B cell (primary cell): ENCODE data around the gene GALNT10. TPM values are rescaled to one million over a fixed set of nuclear protein-coding genes. Genes with fewer than 3 reads are reported as not detected.

ENCODE experiments used
- ATAC-seq: fragments of 200-7000 bp; cut with Tn5 transposase; one replicate; pipeline ENCODE4 v1.10.0; 2021; ENCODE audit warnings: low read depth, mild to moderate bottlenecking, moderate number of reproducible peaks, moderate library complexity
- CTCF ChIA-PET: fragments of 350-600 bp; sonication (Branson Sonifier 250); formaldehyde crosslinking; loops from one replicate; lab custom pipeline; 2021; ENCODE audit warnings: antibody characterized with exemption, inconsistent platforms; lab: Charles Lee
- POLR2A ChIA-PET: fragments of 350-600 bp; sonication (Branson Sonifier 250); formaldehyde crosslinking; loops from one replicate; lab custom pipeline; 2021; ENCODE audit warnings: antibody characterized with exemption; lab: Charles Lee
- DNase-seq: peaks from one replicate; pipeline ENCODE4 v3.0.0; 2013
- H2AFZ ChIP-seq: 2 replicates; pipeline ENCODE4 v1.6.1; 2012; ENCODE audit warnings: mild to moderate bottlenecking, low read depth, low read length; ENCODE audit not compliant: insufficient read depth, poor library complexity, severe bottlenecking
- H3K27ac ChIP-seq, 2 donors: 1 replicate in 1 of 2; 2 replicates in 1 of 2; pipeline ENCODE4 v1.5.1; 2012 to 2013; ENCODE audit warnings: low read length in 2 of 2, mild to moderate bottlenecking in 2 of 2, moderate library complexity in 1 of 2
- H3K27me3 ChIP-seq, 4 experiments: fragments of 200-600 bp in 1 of 4; sonication (generic) in 1 of 4; replicated peaks in 1 of 4; 1 replicate in 2 of 4; 2 replicates in 2 of 4; pipeline versions ENCODE4 v1.6.1 to v1.7.0; 2013 to 2016; ENCODE audit warnings: low read length in 3 of 4, mild to moderate bottlenecking in 2 of 4, mixed read lengths in 1 of 4, moderate library complexity in 1 of 4; ENCODE audit not compliant: insufficient read depth in 4 of 4, control insufficient read depth in 3 of 4; ENCODE audit errors: control extremely low read depth in 1 of 4
- H3K36me3 ChIP-seq, 2 experiments: replicated peaks in 1 of 2; 1 replicate in 1 of 2; 2 replicates in 1 of 2; pipeline versions ENCODE4 v1.6.1 to v1.7.1; 2013; ENCODE audit warnings: low read length in 1 of 2; ENCODE audit not compliant: insufficient read depth in 2 of 2, control insufficient read depth in 1 of 2; ENCODE audit errors: control extremely low read depth in 1 of 2, extremely low read depth in 1 of 2
- H3K4me1 ChIP-seq, 2 donors: fragments of 200-600 bp in 1 of 2; sonication (generic) in 1 of 2; 1 replicate in 1 of 2; 2 replicates in 1 of 2; pipeline versions ENCODE4 v1.5.1 to v1.6.1; 2013 to 2017; ENCODE audit warnings: low read length in 2 of 2; ENCODE audit not compliant: control insufficient read depth in 2 of 2, insufficient read depth in 2 of 2
- H3K4me2 ChIP-seq: replicated peaks from 2 replicates; pipeline ENCODE3; 2012; ENCODE audit warnings: mild to moderate bottlenecking, low read depth, low read length; ENCODE audit not compliant: poor library complexity, severe bottlenecking
- H3K4me3 ChIP-seq, 5 experiments: fragments of 200-600 bp in 1 of 5; sonication (generic) in 1 of 5; 1 replicate in 3 of 5; 2 replicates in 2 of 5; pipeline versions ENCODE4 v1.5.1 to v1.7.0; 2011 to 2016; ENCODE audit warnings: low read length in 4 of 5, mild to moderate bottlenecking in 4 of 5, low read depth in 2 of 5, control low read depth in 1 of 5, moderate library complexity in 1 of 5; ENCODE audit not compliant: insufficient read depth in 1 of 5; ENCODE audit errors: control extremely low read depth in 1 of 5, extremely low read depth in 1 of 5
- H3K79me2 ChIP-seq: fragments of 200-600 bp; sonication (generic); one replicate; pipeline ENCODE4 v1.6.0; 2016; ENCODE audit warnings: low read length; ENCODE audit not compliant: control insufficient read depth, insufficient read depth
- H3K9ac ChIP-seq: fragments of 200-600 bp; sonication (generic); 2 replicates; pipeline ENCODE4 v1.6.1; 2017; ENCODE audit warnings: mild to moderate bottlenecking, low read length, moderate library complexity
- H3K9me3 ChIP-seq, 3 donors: one replicate each; pipeline versions ENCODE4 v1.6.1 to v1.7.1; 2013; ENCODE audit warnings: low read length in 2 of 3; ENCODE audit not compliant: control insufficient read depth in 2 of 3, insufficient read depth in 1 of 3; ENCODE audit errors: control extremely low read depth in 1 of 3
- H4K20me1 ChIP-seq: 2 replicates; pipeline ENCODE4 v1.6.0; 2012; ENCODE audit warnings: mild to moderate bottlenecking, low read length; ENCODE audit not compliant: insufficient read depth, control insufficient read depth, poor library complexity, severe bottlenecking
- H3K27ac Mint-ChIP-seq: one replicate; pipeline ENCODE4 v1.8.0; 2021; ENCODE audit warnings: mixed read lengths
- H3K27me3 Mint-ChIP-seq: one replicate; pipeline ENCODE4 v1.8.0; 2021; ENCODE audit warnings: mixed read lengths
- H3K4me1 Mint-ChIP-seq: one replicate; pipeline ENCODE4 v1.8.0; 2021; ENCODE audit warnings: mixed read lengths
- H3K4me3 Mint-ChIP-seq: one replicate; pipeline ENCODE4 v1.8.0; 2021; ENCODE audit warnings: mixed read lengths
- H3K9me3 Mint-ChIP-seq: one replicate; pipeline ENCODE4 v1.8.0; 2022; ENCODE audit warnings: mixed read lengths; ENCODE audit not compliant: insufficient read depth
- EZH2 ChIP-seq: IDR thresholded peaks from 2 replicates; pipeline ENCODE4 v1.6.1; 2012; ENCODE audit warnings: borderline replicate concordance, low read depth, mild to moderate bottlenecking, moderate library complexity, low read length; ENCODE audit not compliant: insufficient read depth, poor library complexity, severe bottlenecking
- WGBS: methylation state at CpG from one replicate; pipeline ENCODE4 v1.1.5; 2013; ENCODE audit warnings: missing lambda C conversion rate; ENCODE audit not compliant: insufficient coverage; 5-methylcytosine and 5-hydroxymethylcytosine counted together
- intact Hi-C: fragments of 100-400 bp; cut with micrococcal nuclease; formaldehyde crosslinking; loops from one replicate; pipeline ENCODE4 v1.10.0; 2022
- polyA plus RNA-seq: library from polyadenylated mRNA; depleted of rRNA; stranded (reverse); fragments of >200 nt; gene quantifications from 2 replicates; pipeline ENCODE4 v1.2.3, GENCODE V29; 2012
- total RNA-seq, 2 donors: library from RNA; stranded (reverse); fragments of 120-200 nt in 1 of 2; gene quantifications; 1 replicate in 1 of 2; 2 replicates in 1 of 2; pipeline versions ENCODE4 v1.2.3 to v1.2.4, GENCODE V29; 2013 to 2022
- TF ChIP-seq, protein P1 (sequence below): fragments of 200-600 bp; IDR thresholded peaks from one replicate; pipeline ENCODE4 v1.8.0; 2022; ENCODE audit warnings: antibody characterized with exemption, mild to moderate bottlenecking

Gene GALNT10
- total and polyA plus RNA-seq, 2 donors (not counting 1 experiment from before 2014, with no cell fraction given): 27.7 to 42.8 TPM

DNA sequence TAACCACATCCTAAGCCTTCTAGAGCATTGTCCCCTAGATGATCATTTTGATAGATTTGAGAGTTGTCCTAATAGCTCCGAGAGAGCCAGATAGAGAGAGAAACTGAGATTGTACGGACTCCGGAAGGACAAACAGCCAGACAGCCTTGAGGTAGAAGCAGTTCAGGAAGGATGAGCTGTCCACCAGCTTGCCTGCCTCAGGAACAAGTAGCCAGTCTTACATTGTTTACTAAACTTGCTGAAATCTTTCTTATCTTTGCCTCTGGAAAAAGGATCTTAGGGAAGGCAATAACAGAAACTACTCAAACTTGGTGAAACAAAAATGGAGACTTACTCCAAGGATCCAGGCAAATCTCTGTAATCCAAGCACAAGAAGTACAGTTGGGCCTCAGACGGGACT, 216.3 kb downstream of the GALNT10 start:
- Histone ChIP-seq H2AFZ (no peak overlapping the region), H3K36me3 (peaks cover 0 to 39% of the 10 kb centered on the region in 2 experiments), H3K27me3 (no peaks in the 10 kb centered on the region), H3K79me2 (no peaks in the 10 kb centered on the region), H4K20me1 (no peaks in the 10 kb centered on the region), H3K9ac (no peak overlapping the region), H3K4me2 (no peak overlapping the region), H3K27ac (no peak overlapping the region), H3K9me3 (no peaks in the 10 kb centered on the region), H3K4me3 (no peak overlapping the region), H3K4me1 (peaks cover 3 to 11% of the 10 kb centered on the region in 2 donors)
- ChIA-PET POLR2A (no interaction called here), CTCF (interaction anchor here (0.9 to 9.3 kb wide), 3 partner anchors 227 to 432 kb away, joined by 3 to 295 read pairs (median 36); no protein-coding TSS in a partner anchor)
- DNase-seq (no peak), ATAC-seq (no peak)
- intact Hi-C loops: no loop called here
- 96% methylated on average over 4 of the region's 4 CpGs for WGBS
- TF ChIP-seq, protein P1, sequence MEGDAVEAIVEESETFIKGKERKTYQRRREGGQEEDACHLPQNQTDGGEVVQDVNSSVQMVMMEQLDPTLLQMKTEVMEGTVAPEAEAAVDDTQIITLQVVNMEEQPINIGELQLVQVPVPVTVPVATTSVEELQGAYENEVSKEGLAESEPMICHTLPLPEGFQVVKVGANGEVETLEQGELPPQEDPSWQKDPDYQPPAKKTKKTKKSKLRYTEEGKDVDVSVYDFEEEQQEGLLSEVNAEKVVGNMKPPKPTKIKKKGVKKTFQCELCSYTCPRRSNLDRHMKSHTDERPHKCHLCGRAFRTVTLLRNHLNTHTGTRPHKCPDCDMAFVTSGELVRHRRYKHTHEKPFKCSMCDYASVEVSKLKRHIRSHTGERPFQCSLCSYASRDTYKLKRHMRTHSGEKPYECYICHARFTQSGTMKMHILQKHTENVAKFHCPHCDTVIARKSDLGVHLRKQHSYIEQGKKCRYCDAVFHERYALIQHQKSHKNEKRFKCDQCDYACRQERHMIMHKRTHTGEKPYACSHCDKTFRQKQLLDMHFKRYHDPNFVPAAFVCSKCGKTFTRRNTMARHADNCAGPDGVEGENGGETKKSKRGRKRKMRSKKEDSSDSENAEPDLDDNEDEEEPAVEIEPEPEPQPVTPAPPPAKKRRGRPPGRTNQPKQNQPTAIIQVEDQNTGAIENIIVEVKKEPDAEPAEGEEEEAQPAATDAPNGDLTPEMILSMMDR: no peak
- no peak for TF ChIP-seq EZH2
- no peak overlapping the region for H3K27ac Mint-ChIP-seq
- H3K4me1 Mint-ChIP-seq: peaks cover 13% of the 10 kb centered on the region
- H3K9me3 Mint-ChIP-seq: no peaks in the 10 kb centered on the region
- no peak overlapping the region for H3K4me3 Mint-ChIP-seq
- H3K27me3 Mint-ChIP-seq: no peaks in the 10 kb centered on the region

DNA sequence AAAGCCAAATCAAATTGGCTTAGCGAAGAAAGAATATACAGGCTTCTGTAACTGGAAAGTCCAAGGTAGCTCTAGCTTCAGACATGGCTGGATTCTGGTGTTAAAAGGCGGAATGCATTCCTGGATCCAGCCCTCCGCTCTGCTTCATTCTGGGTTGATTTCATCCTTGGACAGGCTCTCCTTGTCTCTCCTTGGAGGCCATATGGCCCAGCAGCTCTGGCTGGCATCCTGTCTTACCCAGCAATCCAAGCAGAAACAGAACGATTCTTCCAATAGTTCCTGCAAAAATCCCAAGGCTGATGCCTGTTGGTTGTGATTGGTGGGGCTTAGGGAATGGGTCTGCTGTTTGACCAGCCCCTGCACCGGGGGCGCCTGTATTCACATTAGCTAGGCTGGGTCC, 218.3 kb downstream of the GALNT10 start:
- ATAC-seq (no peak), DNase-seq (no peak)
- no peak overlapping the region for H3K27ac Mint-ChIP-seq
- H3K9me3 Mint-ChIP-seq: no peaks in the 10 kb centered on the region
- H3K79me2 ChIP-seq: no peaks in the 10 kb centered on the region
- no peak overlapping the region for H3K4me2 ChIP-seq
- CTCF ChIA-PET: interaction anchor here (1.5 to 9.3 kb wide), 2 partner anchors 215 to 338 kb away, joined by 3 to 295 read pairs; no protein-coding TSS in a partner anchor
- no peak overlapping the region for H3K27ac ChIP-seq
- no peak overlapping the region for H3K4me3 Mint-ChIP-seq
- TF ChIP-seq, protein P1: no peak
- TF ChIP-seq EZH2: no peak
- H3K36me3 ChIP-seq: peaks cover 2 to 52% of the 10 kb centered on the region in 2 experiments
- H3K4me3 ChIP-seq: no peak overlapping the region
- peaks cover 13% of the 10 kb centered on the region for H3K4me1 Mint-ChIP-seq
- no peak overlapping the region for H3K9ac ChIP-seq
- 100% methylated on average over 5 of the region's 6 CpGs for WGBS
- no peak overlapping the region for H2AFZ ChIP-seq
- intact Hi-C loops: no loop called here
- H4K20me1 ChIP-seq: no peaks in the 10 kb centered on the region
- H3K27me3 ChIP-seq: no peaks in the 10 kb centered on the region
- H3K9me3 ChIP-seq: no peaks in the 10 kb centered on the region
- POLR2A ChIA-PET: no interaction called here
- peaks cover 3 to 11% of the 10 kb centered on the region in 2 donors for H3K4me1 ChIP-seq
- H3K27me3 Mint-ChIP-seq: no peaks in the 10 kb centered on the region
